ENCODE results near the gene COIL. TPM values are rescaled to one million over a fixed set of nuclear protein-coding genes. Genes with fewer than 3 reads are reported as not detected.

COIL gene
- total and polyA plus RNA-seq, 2 of the 13 experiments (the other 11 are each of a cell fraction or from before 2014, with no cell fraction given): 8.1 to 29.4 TPM

- TF ChIP-seq GLI4 (CRISPR knock-in tag; IDR thresholded peaks at IDR 0.05; ENCODE audit: borderline replicate concordance) (no peak), PRMT3 (CRISPR knock-in tag; IDR thresholded peaks at IDR 0.05; ENCODE audit: borderline replicate concordance, low read depth) (0 out of 2 replicates have a peak, but pooled peaks have one; percentile 54), ASH2L (IDR thresholded peaks at IDR 0.05; ENCODE audit: insufficient read length, low read depth, low read length) (peak; percentile 13), ZNF878 (CRISPR knock-in tag; IDR thresholded peaks at IDR 0.05) (0 out of 2 replicates have a peak, but pooled peaks have one; percentile 52), ZBED4 (CRISPR knock-in tag; IDR thresholded peaks at IDR 0.05; ENCODE audit: borderline replicate concordance) (peak; percentile 28; the same call in 1 of the 2 replicates), FOXO1 (CRISPR knock-in tag; IDR thresholded peaks at IDR 0.05) (no peak), GATAD2A (CRISPR knock-in tag; IDR thresholded peaks at IDR 0.05) (peak; percentile 50), THAP7 (CRISPR knock-in tag; IDR thresholded peaks at IDR 0.05) (peak; percentile 54; the same call in 1 of the 2 replicates), NCOA1 (CRISPR knock-in tag; IDR thresholded peaks at IDR 0.05) (peak; percentile 73; the same call in 1 of the 2 replicates), ZBTB49 (CRISPR knock-in tag; IDR thresholded peaks at IDR 0.05; ENCODE audit: borderline replicate concordance) (0 out of 2 replicates have a peak, but pooled peaks have one; percentile 21), SRY (CRISPR knock-in tag; IDR thresholded peaks at IDR 0.05) (peak; percentile 26; the same call in 1 of the 2 replicates), TMF1 (CRISPR knock-in tag; IDR thresholded peaks at IDR 0.05; ENCODE audit: low read depth) (0 out of 2 replicates have a peak, but pooled peaks have one; percentile 30), ESRRA (CRISPR knock-in tag; IDR thresholded peaks at IDR 0.05; ENCODE audit: low read depth) (no peak), MED1 (CRISPR knock-in tag; IDR thresholded peaks at IDR 0.05) (peak; percentile 35), ATF4 (CRISPR knock-in tag; IDR thresholded peaks at IDR 0.05) (peak in 1 of 2 experiments; percentile 65; a peak in 2 of 4 replicates), MEIS2 (CRISPR knock-in tag; IDR thresholded peaks at IDR 0.05) (no peak), ZNF12 (CRISPR knock-in tag; IDR thresholded peaks at IDR 0.05) (no peak; the same call in 1 of the 2 replicates), ATM (IDR thresholded peaks at IDR 0.05; ENCODE audit: borderline replicate concordance) (no peak), MTF1 (CRISPR knock-in tag; IDR thresholded peaks at IDR 0.05) (no peak), ZNF232 (CRISPR knock-in tag; IDR thresholded peaks at IDR 0.05; ENCODE audit: borderline replicate concordance) (0 out of 2 replicates have a peak, but pooled peaks have one; percentile 52), GABPB1 (CRISPR knock-in tag; IDR thresholded peaks at IDR 0.05) (no peak)
These were observed 48.5 kb downstream of the COIL start (continued) for GRCh38 chr17:56912105-56912999.
